ENCODE measurements around the gene C2CD2. TPM values are rescaled to one million over a fixed set of nuclear protein-coding genes. Genes with fewer than 3 reads are reported as not detected.
A peak's percentile ranks its signal among the peaks of the same experiment; 100 is the strongest.

The C2CD2 gene
- total RNA-seq, 1 experiment from 2014 or later: 50.4 TPM

DNA sequence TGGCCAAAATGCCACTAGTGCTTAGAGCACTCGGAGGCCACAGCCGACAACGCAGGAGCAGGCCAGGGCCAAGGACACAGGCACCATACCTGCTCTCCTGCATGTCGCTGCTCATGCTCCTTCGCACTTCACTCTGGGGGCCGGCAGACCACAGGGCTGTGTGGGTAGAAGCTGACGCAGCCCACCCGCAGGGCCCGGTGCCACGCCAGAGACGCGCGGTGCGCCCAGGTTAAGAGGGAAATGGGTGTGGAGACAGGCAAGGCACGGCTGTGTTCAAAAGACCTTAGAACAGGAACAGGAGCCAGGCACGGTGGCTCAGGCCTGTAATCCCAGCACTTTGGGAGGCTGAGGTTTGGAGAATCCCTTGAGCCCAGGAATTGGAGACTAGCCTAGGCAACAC, 61.1 kb downstream of the C2CD2 start:
- no peak overlapping the region for H3K4me3 ChIP-seq (ENCODE audit: low read length)
- POLR2A ChIA-PET (ENCODE audit: unreplicated experiment): no interaction called here
- no peaks in the 10 kb centered on the region for H3K9me2 ChIP-seq (replicated peaks; ENCODE audit: low read length)
- CTCF ChIA-PET: no interaction called here
- H3K27me3 ChIP-seq (ENCODE audit: low read length): no peaks in the 10 kb centered on the region
- DNase-seq (no peak), ATAC-seq (no peak)
- no TSS peak for BruUV-seq (replicated peaks)
- H4K20me1 ChIP-seq (ENCODE audit: low read length): no peaks in the 10 kb centered on the region
- no peak overlapping the region for H2AFZ ChIP-seq (ENCODE audit: low read length)
- H3K4me2 ChIP-seq (ENCODE audit: low read length): no peak overlapping the region
- H3K27ac ChIP-seq (ENCODE audit: low read length): no peak overlapping the region
- H3F3A ChIP-seq (ENCODE audit: low read length, unreplicated experiment): no peaks in the 10 kb centered on the region
- no peak overlapping the region for H3K9ac ChIP-seq (ENCODE audit: low read length)
- intact Hi-C loops (cut with micrococcal nuclease): no loop called here
- peaks cover 23% of the 10 kb centered on the region for H3K36me3 ChIP-seq (ENCODE audit: low read depth, low read length)
- H3K9me3 ChIP-seq (ENCODE audit: low read length): no peaks in the 10 kb centered on the region
- no peaks in the 10 kb centered on the region for H3K79me2 ChIP-seq (ENCODE audit: low read length)
- TF ChIP-seq, protein P1, sequence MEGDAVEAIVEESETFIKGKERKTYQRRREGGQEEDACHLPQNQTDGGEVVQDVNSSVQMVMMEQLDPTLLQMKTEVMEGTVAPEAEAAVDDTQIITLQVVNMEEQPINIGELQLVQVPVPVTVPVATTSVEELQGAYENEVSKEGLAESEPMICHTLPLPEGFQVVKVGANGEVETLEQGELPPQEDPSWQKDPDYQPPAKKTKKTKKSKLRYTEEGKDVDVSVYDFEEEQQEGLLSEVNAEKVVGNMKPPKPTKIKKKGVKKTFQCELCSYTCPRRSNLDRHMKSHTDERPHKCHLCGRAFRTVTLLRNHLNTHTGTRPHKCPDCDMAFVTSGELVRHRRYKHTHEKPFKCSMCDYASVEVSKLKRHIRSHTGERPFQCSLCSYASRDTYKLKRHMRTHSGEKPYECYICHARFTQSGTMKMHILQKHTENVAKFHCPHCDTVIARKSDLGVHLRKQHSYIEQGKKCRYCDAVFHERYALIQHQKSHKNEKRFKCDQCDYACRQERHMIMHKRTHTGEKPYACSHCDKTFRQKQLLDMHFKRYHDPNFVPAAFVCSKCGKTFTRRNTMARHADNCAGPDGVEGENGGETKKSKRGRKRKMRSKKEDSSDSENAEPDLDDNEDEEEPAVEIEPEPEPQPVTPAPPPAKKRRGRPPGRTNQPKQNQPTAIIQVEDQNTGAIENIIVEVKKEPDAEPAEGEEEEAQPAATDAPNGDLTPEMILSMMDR (conservative IDR thresholded peaks at IDR 0.05; ENCODE audit: low read depth, low read length): no peak
- TF ChIP-seq EZH2 (IDR thresholded peaks at IDR 0.05; ENCODE audit: low read length, unreplicated experiment) (no peak), EZH2phosphoT487 (IDR thresholded peaks at IDR 0.05; ENCODE audit: borderline replicate concordance, low read length) (no peak)
- H3K4me1 ChIP-seq (ENCODE audit: insufficient read depth, low read length): peaks cover 28% of the 10 kb centered on the region

DNA sequence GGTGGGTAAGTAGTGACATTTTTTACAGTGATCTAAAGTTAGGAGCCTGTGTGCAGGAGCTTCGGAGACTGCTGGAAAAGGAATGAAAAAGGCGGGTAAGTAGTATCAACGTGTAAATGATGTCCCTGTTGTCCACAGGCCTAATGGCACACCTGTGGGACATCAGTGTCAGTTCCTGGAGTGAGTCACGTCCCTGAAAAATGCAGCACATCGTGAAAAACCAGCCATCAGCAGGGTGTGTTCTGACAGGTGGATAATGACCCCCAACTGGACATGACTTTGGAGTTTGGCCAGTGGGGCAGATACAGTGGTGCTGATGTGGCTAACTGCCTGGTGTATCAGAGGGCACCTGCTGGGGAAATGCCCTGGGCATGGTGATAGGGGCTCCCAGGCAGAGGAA, 62.7 kb downstream of the C2CD2 start:
- Histone ChIP-seq H3K9ac (ENCODE audit: low read length) (no peak overlapping the region), H3K4me3 (ENCODE audit: low read length) (no peak overlapping the region), H3K36me3 (ENCODE audit: low read depth, low read length) (peaks cover 22% of the 10 kb centered on the region), H3K9me3 (ENCODE audit: low read length) (no peaks in the 10 kb centered on the region), H3K9me2 (replicated peaks; ENCODE audit: low read length) (no peaks in the 10 kb centered on the region), H3K4me2 (ENCODE audit: low read length) (no peak overlapping the region), H3K79me2 (ENCODE audit: low read length) (no peaks in the 10 kb centered on the region), H3K27ac (ENCODE audit: low read length) (no peak overlapping the region), H3K27me3 (ENCODE audit: low read length) (no peaks in the 10 kb centered on the region), H2AFZ (ENCODE audit: low read length) (no peak overlapping the region), H3F3A (ENCODE audit: low read length, unreplicated experiment) (no peaks in the 10 kb centered on the region), H4K20me1 (ENCODE audit: low read length) (no peaks in the 10 kb centered on the region), H3K4me1 (ENCODE audit: insufficient read depth, low read length) (peaks cover 25% of the 10 kb centered on the region)
- ATAC-seq (peak; percentile 15; the same call in 1 of the 2 replicates), DNase-seq (peak; percentile 50)
- ChIA-PET POLR2A (ENCODE audit: unreplicated experiment) (no interaction called here), CTCF (no interaction called here)
- BruUV-seq (replicated peaks): no TSS peak
- intact Hi-C loops (cut with micrococcal nuclease): no loop called here
- TF ChIP-seq EZH2 (IDR thresholded peaks at IDR 0.05; ENCODE audit: low read length, unreplicated experiment) (no peak), EZH2phosphoT487 (IDR thresholded peaks at IDR 0.05; ENCODE audit: borderline replicate concordance, low read length) (no peak)
- TF ChIP-seq, protein P1 (conservative IDR thresholded peaks at IDR 0.05; ENCODE audit: low read depth, low read length): no peak

DNA sequence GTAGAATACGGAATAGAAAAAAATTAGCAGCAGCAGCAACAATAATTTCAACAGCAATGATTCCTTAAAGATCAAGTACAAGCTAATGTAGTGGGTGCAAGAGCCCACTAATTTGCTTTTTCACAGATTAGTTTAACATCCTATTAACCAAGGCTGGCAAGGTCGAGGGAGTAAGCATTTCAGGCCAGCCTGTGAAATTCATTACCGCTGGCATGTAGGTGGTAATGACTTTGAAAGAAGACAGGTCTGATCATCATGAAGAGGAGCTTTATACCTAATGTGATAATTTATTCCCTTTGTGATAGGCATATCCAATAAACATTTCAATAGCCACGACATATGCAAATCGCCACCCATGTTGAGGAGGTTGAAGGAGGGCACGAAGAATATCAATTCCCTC, 63.5 kb downstream of the C2CD2 start:
- TF ChIP-seq, protein P1 (conservative IDR thresholded peaks at IDR 0.05; ENCODE audit: low read depth, low read length): no peak
- TF ChIP-seq EZH2 (IDR thresholded peaks at IDR 0.05; ENCODE audit: low read length, unreplicated experiment) (no peak), EZH2phosphoT487 (IDR thresholded peaks at IDR 0.05; ENCODE audit: borderline replicate concordance, low read length) (no peak)
- Histone ChIP-seq H3K4me3 (ENCODE audit: low read length) (no peak overlapping the region), H3K27ac (ENCODE audit: low read length) (no peak overlapping the region), H3K9ac (ENCODE audit: low read length) (no peak overlapping the region), H3K4me1 (ENCODE audit: insufficient read depth, low read length) (peaks cover 17% of the 10 kb centered on the region), H3K79me2 (ENCODE audit: low read length) (no peaks in the 10 kb centered on the region), H3K9me2 (replicated peaks; ENCODE audit: low read length) (no peaks in the 10 kb centered on the region), H4K20me1 (ENCODE audit: low read length) (no peaks in the 10 kb centered on the region), H3K4me2 (ENCODE audit: low read length) (no peak overlapping the region), H3F3A (ENCODE audit: low read length, unreplicated experiment) (no peaks in the 10 kb centered on the region), H3K27me3 (ENCODE audit: low read length) (no peaks in the 10 kb centered on the region), H3K9me3 (ENCODE audit: low read length) (no peaks in the 10 kb centered on the region), H2AFZ (ENCODE audit: low read length) (no peak overlapping the region), H3K36me3 (ENCODE audit: low read depth, low read length) (peaks cover 14% of the 10 kb centered on the region; the same call in 1 of the 2 replicates)
- ATAC-seq (no peak), DNase-seq (no peak)
- intact Hi-C loops (cut with micrococcal nuclease): no loop called here
- no TSS peak for BruUV-seq (replicated peaks)
- POLR2A ChIA-PET (ENCODE audit: unreplicated experiment): no interaction called here
- CTCF ChIA-PET: no interaction called here

Data from PC-3 (cell line).